HEK293 (cell line): ENCODE results near the gene LHFPL2.

Source experiments
- AEBP2 ChIP-seq: fragments of 450-650 bp; formaldehyde crosslinking; IDR thresholded peaks from 2 replicates; pipeline ENCODE4 v1.5.1; 2016; ENCODE audit warnings: missing biosample characterization, missing genetic modification characterization, borderline replicate concordance
- ATF2 ChIP-seq: fragments of 450-650 bp; formaldehyde crosslinking; IDR thresholded peaks from 2 replicates; pipeline ENCODE4 v1.5.1; 2016; ENCODE audit warnings: missing biosample characterization, missing genetic modification characterization, low read depth
- FEZF1 ChIP-seq: fragments of 450-650 bp; formaldehyde crosslinking; IDR thresholded peaks from 2 replicates; pipeline ENCODE4 v1.5.1; 2016; ENCODE audit warnings: missing biosample characterization, missing genetic modification characterization
- GLI2 ChIP-seq: fragments of 450-650 bp; formaldehyde crosslinking; IDR thresholded peaks from 2 replicates; pipeline ENCODE4; 2017; ENCODE audit warnings: missing biosample characterization, missing genetic modification characterization, low read depth, borderline replicate concordance
- GLI4 ChIP-seq: fragments of 450-650 bp; formaldehyde crosslinking; IDR thresholded peaks from 2 replicates; pipeline ENCODE4 v1.5.1; 2016; ENCODE audit warnings: missing biosample characterization, missing genetic modification characterization
- KLF9 ChIP-seq: fragments of 450-650 bp; formaldehyde crosslinking; IDR thresholded peaks from 2 replicates; pipeline ENCODE4 v1.5.1; 2016; ENCODE audit warnings: missing biosample characterization, missing genetic modification characterization, low read depth
- RBAK ChIP-seq: fragments of 450-650 bp; formaldehyde crosslinking; IDR thresholded peaks from 2 replicates; pipeline ENCODE4 v1.5.1; 2016; ENCODE audit warnings: missing biosample characterization, missing genetic modification characterization
- ZBTB20 ChIP-seq: fragments of 450-650 bp; formaldehyde crosslinking; IDR thresholded peaks from 2 replicates; pipeline ENCODE4 v1.5.1; 2016; ENCODE audit warnings: missing biosample characterization, missing genetic modification characterization
- ZBTB48 ChIP-seq: fragments of 450-650 bp; formaldehyde crosslinking; IDR thresholded peaks from 2 replicates; pipeline ENCODE4 v1.5.1; 2016; ENCODE audit warnings: missing biosample characterization, missing genetic modification characterization
- ZFP37 ChIP-seq: fragments of 450-650 bp; formaldehyde crosslinking; IDR thresholded peaks from 2 replicates; pipeline ENCODE4 v1.5.1; 2016; ENCODE audit warnings: missing biosample characterization, missing genetic modification characterization
- ZNF140 ChIP-seq: fragments of 450-650 bp; formaldehyde crosslinking; IDR thresholded peaks from 2 replicates; pipeline ENCODE4 v1.5.1; 2016; ENCODE audit warnings: missing biosample characterization, missing genetic modification characterization
- ZNF175 ChIP-seq: fragments of 450-650 bp; formaldehyde crosslinking; IDR thresholded peaks from 2 replicates; pipeline ENCODE4 v1.5.1; 2016; ENCODE audit warnings: missing biosample characterization, missing genetic modification characterization
- ZNF223 ChIP-seq: fragments of 450-650 bp; formaldehyde crosslinking; IDR thresholded peaks from 2 replicates; pipeline ENCODE4 v1.5.1; 2016; ENCODE audit warnings: missing biosample characterization, missing genetic modification characterization
- ZNF24 ChIP-seq: fragments of 450-650 bp; formaldehyde crosslinking; IDR thresholded peaks from 2 replicates; pipeline ENCODE4 v1.5.1; 2016; ENCODE audit warnings: missing biosample characterization, missing genetic modification characterization
- ZNF311 ChIP-seq: fragments of 450-650 bp; formaldehyde crosslinking; IDR thresholded peaks from 2 replicates; pipeline ENCODE4 v1.5.1; 2017; ENCODE audit warnings: missing biosample characterization, missing genetic modification characterization, borderline replicate concordance
- ZNF350 ChIP-seq: fragments of 450-650 bp; formaldehyde crosslinking; IDR thresholded peaks from 2 replicates; pipeline ENCODE4 v1.5.0; 2017; ENCODE audit warnings: missing biosample characterization, mild to moderate bottlenecking, missing genetic modification characterization
- ZNF391 ChIP-seq: fragments of 450-650 bp; formaldehyde crosslinking; IDR thresholded peaks from 2 replicates; pipeline ENCODE4 v1.5.1; 2016; ENCODE audit warnings: low read depth, missing biosample characterization, missing genetic modification characterization, borderline replicate concordance
- ZNF518A ChIP-seq: fragments of 450-650 bp; formaldehyde crosslinking; conservative IDR thresholded peaks from 2 replicates; pipeline ENCODE4 v1.5.1; 2016; ENCODE audit warnings: low read depth, missing biosample characterization, missing genetic modification characterization
- ZNF521 ChIP-seq: fragments of 450-650 bp; formaldehyde crosslinking; IDR thresholded peaks from 2 replicates; pipeline ENCODE4 v1.5.1; 2017; ENCODE audit warnings: missing biosample characterization, mild to moderate bottlenecking, missing genetic modification characterization
- ZNF530 ChIP-seq: fragments of 450-650 bp; formaldehyde crosslinking; IDR thresholded peaks from 2 replicates; pipeline ENCODE4 v1.5.1; 2016; ENCODE audit warnings: low read depth, missing biosample characterization, missing genetic modification characterization
- ZNF560 ChIP-seq: fragments of 450-650 bp; formaldehyde crosslinking; IDR thresholded peaks from 2 replicates; pipeline ENCODE4 v1.5.1; 2017; ENCODE audit warnings: missing biosample characterization, missing genetic modification characterization, borderline replicate concordance
- ZNF626 ChIP-seq: fragments of 450-650 bp; sonication (Bioruptor Pico); formaldehyde crosslinking; IDR thresholded peaks from 2 replicates; pipeline ENCODE4 v1.5.1; 2018; ENCODE audit warnings: missing biosample characterization, missing genetic modification characterization, inconsistent platforms
- ZNF629 ChIP-seq: fragments of 450-650 bp; formaldehyde crosslinking; IDR thresholded peaks from 2 replicates; pipeline ENCODE4 v1.5.1; 2017; ENCODE audit warnings: missing biosample characterization, missing genetic modification characterization
- ZNF785 ChIP-seq: fragments of 450-650 bp; formaldehyde crosslinking; IDR thresholded peaks from 2 replicates; pipeline ENCODE4 v1.5.1; 2016; ENCODE audit warnings: missing biosample characterization, missing genetic modification characterization
- TF ChIP-seq, protein P1 (sequence below): fragments of 450-650 bp; formaldehyde crosslinking; IDR thresholded peaks from 2 replicates; pipeline ENCODE4 v1.5.1; 2017; ENCODE audit warnings: missing biosample characterization, missing genetic modification characterization
- TF ChIP-seq, protein P2 (sequence below): fragments of 450-650 bp; formaldehyde crosslinking; IDR thresholded peaks from 2 replicates; pipeline ENCODE4 v1.5.1; 2016; ENCODE audit warnings: missing biosample characterization, missing genetic modification characterization

Gene LHFPL2

GRCh38 chr5:78677777-78678668, 29.5 kb upstream of the LHFPL2 start (continued):
- peak; percentile 71 for TF ChIP-seq ZBTB48 (tag by site-specific recombination)
- no peak for TF ChIP-seq ZNF311
- no peak for TF ChIP-seq ZNF560 (tag by site-specific recombination)
- peak; percentile 45; the same call in 1 of the 2 replicates for TF ChIP-seq ZNF629 (tag by site-specific recombination)
- TF ChIP-seq GLI2 (tag by site-specific recombination) = no peak
- no peak for TF ChIP-seq KLF9
- TF ChIP-seq AEBP2 (tag by site-specific recombination) = no peak
- TF ChIP-seq ZNF140 (tag by site-specific recombination) = no peak
- no peak for TF ChIP-seq ZNF350
- TF ChIP-seq ZBTB20 (tag by site-specific recombination) = peak; percentile 80
- TF ChIP-seq ZNF521 (tag by site-specific recombination) = no peak
- TF ChIP-seq ZNF24 (tag by site-specific recombination) = no peak
- no peak for TF ChIP-seq GLI4 (tag by site-specific recombination)
- TF ChIP-seq RBAK (tag by site-specific recombination) = no peak
- TF ChIP-seq ZNF785 (tag by site-specific recombination) = no peak
- TF ChIP-seq ZNF626 (tag by site-specific recombination) = no peak
- peak; percentile 67 for TF ChIP-seq FEZF1
- no peak for TF ChIP-seq ZNF175 (tag by site-specific recombination)
- TF ChIP-seq, protein P1, sequence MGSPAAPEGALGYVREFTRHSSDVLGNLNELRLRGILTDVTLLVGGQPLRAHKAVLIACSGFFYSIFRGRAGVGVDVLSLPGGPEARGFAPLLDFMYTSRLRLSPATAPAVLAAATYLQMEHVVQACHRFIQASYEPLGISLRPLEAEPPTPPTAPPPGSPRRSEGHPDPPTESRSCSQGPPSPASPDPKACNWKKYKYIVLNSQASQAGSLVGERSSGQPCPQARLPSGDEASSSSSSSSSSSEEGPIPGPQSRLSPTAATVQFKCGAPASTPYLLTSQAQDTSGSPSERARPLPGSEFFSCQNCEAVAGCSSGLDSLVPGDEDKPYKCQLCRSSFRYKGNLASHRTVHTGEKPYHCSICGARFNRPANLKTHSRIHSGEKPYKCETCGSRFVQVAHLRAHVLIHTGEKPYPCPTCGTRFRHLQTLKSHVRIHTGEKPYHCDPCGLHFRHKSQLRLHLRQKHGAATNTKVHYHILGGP (tag by site-specific recombination) = 0 out of 2 replicates have a peak, but pooled peaks have one; percentile 32
- TF ChIP-seq ZNF530 = no peak
- no peak for TF ChIP-seq ZNF223 (tag by site-specific recombination)
- TF ChIP-seq, protein P2, sequence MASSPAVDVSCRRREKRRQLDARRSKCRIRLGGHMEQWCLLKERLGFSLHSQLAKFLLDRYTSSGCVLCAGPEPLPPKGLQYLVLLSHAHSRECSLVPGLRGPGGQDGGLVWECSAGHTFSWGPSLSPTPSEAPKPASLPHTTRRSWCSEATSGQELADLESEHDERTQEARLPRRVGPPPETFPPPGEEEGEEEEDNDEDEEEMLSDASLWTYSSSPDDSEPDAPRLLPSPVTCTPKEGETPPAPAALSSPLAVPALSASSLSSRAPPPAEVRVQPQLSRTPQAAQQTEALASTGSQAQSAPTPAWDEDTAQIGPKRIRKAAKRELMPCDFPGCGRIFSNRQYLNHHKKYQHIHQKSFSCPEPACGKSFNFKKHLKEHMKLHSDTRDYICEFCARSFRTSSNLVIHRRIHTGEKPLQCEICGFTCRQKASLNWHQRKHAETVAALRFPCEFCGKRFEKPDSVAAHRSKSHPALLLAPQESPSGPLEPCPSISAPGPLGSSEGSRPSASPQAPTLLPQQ (tag by site-specific recombination) = peak; percentile 36; the same call in 1 of the 2 replicates
- no peak for TF ChIP-seq ZNF518A (tag by site-specific recombination)
- TF ChIP-seq ZNF391 (tag by site-specific recombination) = no peak
- TF ChIP-seq ATF2 (tag by site-specific recombination) = peak; percentile 44
- no peak for TF ChIP-seq ZFP37 (tag by site-specific recombination)
